ENCODE results near the gene PDGFRB.

- TF ChIP-seq POLR2AphosphoS5 (IDR thresholded peaks at IDR 0.05; ENCODE audit: low read depth, low read length) (no peak), CTCF (IDR thresholded peaks at IDR 0.05) (no peak)
These were observed 37.6 kb downstream of the PDGFRB start for GRCh38 chr5:150117945-150118560.
